WTC11 (cell line): ENCODE measurements around the gene DYNLL1. TPM values are rescaled to one million over a fixed set of nuclear protein-coding genes. Genes with fewer than 3 reads are reported as not detected.

Source experiments
- ATAC-seq: fragments of 200-7000 bp; cut with Tn5 transposase; 2 replicates; pipeline ENCODE4 v1.10.0; 2021; ENCODE audit warnings: mild to moderate bottlenecking, moderate library complexity
- CTCF ChIA-PET: fragments of 300-600 bp; sonication (Branson Sonifier 250); formaldehyde crosslinking; loops from one replicate; lab custom pipeline; 2021; ENCODE audit warnings: antibody characterized with exemption; lab: Charles Lee
- POLR2A ChIA-PET: fragments of 350-600 bp; sonication (Branson Sonifier 250); formaldehyde crosslinking; loops from one replicate; lab custom pipeline; 2021; ENCODE audit warnings: antibody characterized with exemption; lab: Charles Lee
- DNase-seq: peaks from one replicate; pipeline ENCODE4 v3.0.0; 2021; ENCODE audit warnings: low spot score
- H3K27ac Mint-ChIP-seq: 2 replicates; pipeline ENCODE4 v1.8.0; 2021; ENCODE audit warnings: mixed read lengths
- H3K27me3 Mint-ChIP-seq: 2 replicates; pipeline ENCODE4 v1.8.0; 2021; ENCODE audit warnings: low read depth, mild to moderate bottlenecking, moderate library complexity, mixed read lengths
- H3K36me3 Mint-ChIP-seq: 2 replicates; pipeline ENCODE4 v1.8.0; 2021; ENCODE audit warnings: mixed read lengths
- H3K4me1 Mint-ChIP-seq: 2 replicates; pipeline ENCODE4 v1.8.0; 2022; ENCODE audit warnings: mixed read lengths
- H3K4me3 Mint-ChIP-seq: 2 replicates; pipeline ENCODE4 v1.8.0; 2021; ENCODE audit warnings: mild to moderate bottlenecking, moderate library complexity, mixed read lengths
- H3K9me3 Mint-ChIP-seq: 2 replicates; pipeline ENCODE4 v1.8.0; 2021; ENCODE audit warnings: mixed read lengths
- AR ChIP-seq: fragments of 250-450 bp; sonication (Bioruptor Pico); IDR thresholded peaks from 2 replicates; pipeline ENCODE4 v1.9.0; 2021; ENCODE audit warnings: mild to moderate bottlenecking
- ARID4B ChIP-seq: sonication (generic); formaldehyde crosslinking; IDR thresholded peaks from 2 replicates; pipeline ENCODE4 v1.8.0; 2023; ENCODE audit warnings: missing genetic modification reagents, mild to moderate bottlenecking, borderline replicate concordance
- CREM ChIP-seq: sonication (generic); formaldehyde crosslinking; IDR thresholded peaks from 2 replicates; pipeline ENCODE4 v1.8.1; 2022; ENCODE audit warnings: mild to moderate bottlenecking, missing genetic modification reagents, moderate library complexity
- E2F1 ChIP-seq: sonication (generic); formaldehyde crosslinking; IDR thresholded peaks from 2 replicates; pipeline ENCODE4 v1.8.0; 2022; ENCODE audit warnings: mild to moderate bottlenecking, missing genetic modification reagents
- GRHL2 ChIP-seq: fragments of 250-450 bp; sonication (Bioruptor Pico); IDR thresholded peaks from 2 replicates; pipeline ENCODE4 v1.8.0; 2022; ENCODE audit warnings: mild to moderate bottlenecking, moderate library complexity; ENCODE audit not compliant: insufficient replicate concordance, severe bottlenecking
- HMGA2 ChIP-seq: fragments of 250-450 bp; sonication (Bioruptor Pico); IDR thresholded peaks from 2 replicates; pipeline ENCODE4 v1.4.0; 2021; ENCODE audit warnings: mild to moderate bottlenecking, moderate library complexity
- JUN ChIP-seq: sonication (generic); formaldehyde crosslinking; IDR thresholded peaks from 2 replicates; pipeline ENCODE4 v1.8.0; 2023; ENCODE audit warnings: mild to moderate bottlenecking, missing genetic modification reagents
- MXD4 ChIP-seq: fragments of 250-450 bp; sonication (Bioruptor Pico); IDR thresholded peaks from 2 replicates; pipeline ENCODE4 v1.8.0; 2021; ENCODE audit warnings: mild to moderate bottlenecking, moderate library complexity, borderline replicate concordance
- NFATC4 ChIP-seq: fragments of 250-450 bp; sonication (Bioruptor Pico); IDR thresholded peaks from 2 replicates; pipeline ENCODE4 v1.9.0; 2021; ENCODE audit warnings: mild to moderate bottlenecking
- OVOL2 ChIP-seq: fragments of 250-450 bp; sonication (Bioruptor Pico); IDR thresholded peaks from 2 replicates; pipeline ENCODE4 v1.9.0; 2021; ENCODE audit warnings: mild to moderate bottlenecking, borderline replicate concordance
- PRRX2 ChIP-seq: fragments of 250-450 bp; sonication (Bioruptor Pico); IDR thresholded peaks from 2 replicates; pipeline ENCODE4 v1.8.0; 2021; ENCODE audit warnings: mild to moderate bottlenecking
- RORB ChIP-seq: fragments of 250-450 bp; sonication (Bioruptor Pico); IDR thresholded peaks from 2 replicates; pipeline ENCODE4 v1.9.0; 2021; ENCODE audit warnings: mild to moderate bottlenecking
- STAT6 ChIP-seq: sonication (generic); formaldehyde crosslinking; conservative IDR thresholded peaks from 2 replicates; pipeline ENCODE4 v1.8.1; 2023; ENCODE audit warnings: mild to moderate bottlenecking, low read depth, missing genetic modification reagents, moderate library complexity
- TEAD1 ChIP-seq: sonication (generic); formaldehyde crosslinking; IDR thresholded peaks from 2 replicates; pipeline ENCODE4 v1.8.0; 2022; ENCODE audit warnings: mild to moderate bottlenecking, missing genetic modification reagents
- TEAD4 ChIP-seq: sonication (generic); formaldehyde crosslinking; IDR thresholded peaks from 2 replicates; pipeline ENCODE4 v1.8.0; 2022; ENCODE audit warnings: mild to moderate bottlenecking, missing genetic modification reagents
- TP53 ChIP-seq: sonication (generic); formaldehyde crosslinking; IDR thresholded peaks from 2 replicates; pipeline ENCODE4 v1.8.1; 2023; ENCODE audit warnings: mild to moderate bottlenecking, missing genetic modification reagents
- ZNF219 ChIP-seq: sonication (generic); formaldehyde crosslinking; IDR thresholded peaks from 2 replicates; pipeline ENCODE4 v1.8.0; 2023; ENCODE audit warnings: missing genetic modification reagents, mild to moderate bottlenecking, borderline replicate concordance
- ZNF425 ChIP-seq: fragments of 250-450 bp; sonication (Bioruptor Pico); conservative IDR thresholded peaks from 2 replicates; pipeline ENCODE4 v1.9.0; 2021; ENCODE audit warnings: mild to moderate bottlenecking
- total RNA-seq: library from RNA; stranded (reverse); gene quantifications from 3 replicates; pipeline ENCODE4 v1.2.3, GENCODE V29; 2021

DYNLL1 gene
- total RNA-seq, 1 experiment from 2014 or later: 327 TPM

GRCh38 chr12:120504587-120504986 lies 8.7 kb downstream of the DYNLL1 start:
- TF ChIP-seq OVOL2 (no peak), TEAD4 (no peak), TEAD1 (CRISPR knock-in tag) (no peak), NFATC4 (CRISPR knock-in tag) (no peak), JUN (CRISPR knock-in tag) (no peak), STAT6 (CRISPR knock-in tag) (no peak), GRHL2 (no peak), RORB (no peak), AR (CRISPR knock-in tag) (no peak), E2F1 (CRISPR knock-in tag) (no peak), ZNF425 (CRISPR knock-in tag) (no peak), HMGA2 (CRISPR knock-in tag) (no peak), MXD4 (CRISPR knock-in tag) (no peak), ARID4B (CRISPR knock-in tag) (no peak), ZNF219 (CRISPR knock-in tag) (no peak), CREM (CRISPR knock-in tag) (no peak), PRRX2 (CRISPR knock-in tag) (no peak), TP53 (CRISPR knock-in tag) (no peak)
- TF ChIP-seq, all 79 proteins: peak for 0
- peak overlapping the region; percentile 20; the same call in 1 of the 2 replicates for H3K4me3 Mint-ChIP-seq
- CTCF ChIA-PET: interaction anchor here (0.8 to 1.6 kb wide), 8 partner anchors 8 to 187 kb away, joined by 3 to 11 read pairs (median 4); partner anchors contain the start of genes DYNLL1 and SRSF9
- POLR2A ChIA-PET: interaction anchor here (1.1 to 1.9 kb wide), 3 partner anchors 8 to 77 kb away, joined by 3 to 9 read pairs (median 3); partner anchors contain the start of genes DYNLL1 and POP5
- H3K36me3 Mint-ChIP-seq: peaks cover 44% of the 10 kb centered on the region
- no peaks in the 10 kb centered on the region; the same call in 1 of the 2 replicates for H3K9me3 Mint-ChIP-seq
- peak overlapping the region; percentile 78 for H3K27ac Mint-ChIP-seq
- DNase-seq: no peak
- H3K4me1 Mint-ChIP-seq: peaks cover 17% of the 10 kb centered on the region
- no peaks in the 10 kb centered on the region for H3K27me3 Mint-ChIP-seq
- ATAC-seq: peak; percentile 76
